GM12872 (cell line): ENCODE data around the gene NRXN3.
A peak's percentile ranks its signal among the peaks of the same experiment; 100 is the strongest.

ENCODE experiments used
- CTCF ChIP-seq: IDR thresholded peaks from 3 replicates; pipeline ENCODE4 v1.5.1; 2011; ENCODE audit warnings: low read depth, mild to moderate bottlenecking, low read length, moderate library complexity; ENCODE audit not compliant: insufficient read depth

NRXN3 gene

GRCh38 chr14:78902010-78902623 lies 731.9 kb downstream of the NRXN3 start:
- TF ChIP-seq CTCF = peak; percentile 63

- 0 out of 3 replicates have a peak, but pooled peaks have one; percentile 13 for TF ChIP-seq CTCF
Observed at GRCh38 chr14:78904094-78904493, 733.9 kb downstream of the NRXN3 start.

- TF ChIP-seq CTCF = no peak
Observed at GRCh38 chr14:78917462-78917861, 747.3 kb downstream of the NRXN3 start.

GRCh38 chr14:78921856-78922255 lies 751.7 kb downstream of the NRXN3 start:
- TF ChIP-seq CTCF = no peak

- TF ChIP-seq CTCF = no peak
Observed at GRCh38 chr14:78927261-78927660, 757.1 kb downstream of the NRXN3 start.

GRCh38 chr14:78933166-78933565 lies 763.0 kb downstream of the NRXN3 start:
- TF ChIP-seq CTCF = no peak

GRCh38 chr14:78933948-78934524 lies 763.9 kb downstream of the NRXN3 start:
- TF ChIP-seq CTCF = peak; percentile 33; the same call in 1 of the 3 replicates
